ENCODE results near the gene IFT81. TPM values are rescaled to one million over a fixed set of nuclear protein-coding genes. Genes with fewer than 3 reads are reported as not detected.
A peak's percentile ranks its signal among the peaks of the same experiment; 100 is the strongest.

The IFT81 gene
- total and polyA plus RNA-seq, 2 of the 13 experiments (the other 11 are each of a cell fraction or from before 2014, with no cell fraction given): 4.2 to 13.0 TPM

- TF ChIP-seq ZNF784 (CRISPR knock-in tag; IDR thresholded peaks at IDR 0.05; ENCODE audit: borderline replicate concordance) (no peak), NFRKB (IDR thresholded peaks at IDR 0.05) (no peak), ZNF644 (CRISPR knock-in tag; IDR thresholded peaks at IDR 0.05; ENCODE audit: low read depth) (peak; percentile 43; the same call in 1 of the 2 replicates), NBN (conservative IDR thresholded peaks at IDR 0.05) (no peak), ARID5B (CRISPR knock-in tag; IDR thresholded peaks at IDR 0.05) (peak; percentile 28; the same call in 1 of the 2 replicates), ZNF740 (CRISPR knock-in tag; IDR thresholded peaks at IDR 0.05) (no peak), TBL1XR1 (IDR thresholded peaks at IDR 0.05; ENCODE audit: borderline replicate concordance, low read length, partially characterized antibody) (no peak), ZMAT5 (CRISPR knock-in tag; IDR thresholded peaks at IDR 0.05; ENCODE audit: borderline replicate concordance, low read depth) (no peak), ZBTB20 (CRISPR knock-in tag; IDR thresholded peaks at IDR 0.05; ENCODE audit: borderline replicate concordance, low read depth) (0 out of 2 replicates have a peak, but pooled peaks have one; percentile 24), ZNF3 (CRISPR knock-in tag; IDR thresholded peaks at IDR 0.05) (no peak), ZNF598 (CRISPR knock-in tag; IDR thresholded peaks at IDR 0.05; ENCODE audit: borderline replicate concordance) (0 out of 2 replicates have a peak, but pooled peaks have one; percentile 30)
Measured at GRCh38 chr12:110107369-110108281, 16.5 kb upstream of the IFT81 start (continued).

Measured in HepG2 (cell line).